Mesenchymal stem cell (in vitro differentiated cells and primary cell): Measurements from ENCODE around the gene ADGRL3.

Source experiments
- DNase-seq: peaks from one replicate; pipeline ENCODE4 v3.0.0-alpha.2; 2013
- H2AFZ ChIP-seq: one replicate; pipeline ENCODE4 v1.6.1; 2013; ENCODE audit warnings: low read depth, mild to moderate bottlenecking, control low read depth, inconsistent platforms, low read length, moderate library complexity
- H2AK5ac ChIP-seq: 2 replicates; pipeline ENCODE4 v1.6.1; 2013; ENCODE audit warnings: low read length, moderate library complexity, mild to moderate bottlenecking, inconsistent platforms; ENCODE audit not compliant: severe bottlenecking
- H2BK120ac ChIP-seq: one replicate; pipeline ENCODE4 v1.6.1; 2013; ENCODE audit warnings: low read depth, mild to moderate bottlenecking, inconsistent platforms, low read length, moderate library complexity
- H2BK12ac ChIP-seq, 2 experiments: one replicate each; pipeline ENCODE4 v1.6.1; 2013; ENCODE audit warnings: inconsistent platforms in 2 of 2, low read length in 2 of 2, mild to moderate bottlenecking in 2 of 2, moderate library complexity in 2 of 2, control low read depth in 1 of 2
- H2BK15ac ChIP-seq: one replicate; pipeline ENCODE4 v1.6.1; 2013; ENCODE audit warnings: mild to moderate bottlenecking, low read depth, inconsistent platforms; ENCODE audit not compliant: poor library complexity, severe bottlenecking
- H2BK5ac ChIP-seq: 2 replicates; pipeline ENCODE4 v1.6.1; 2013; ENCODE audit warnings: low read depth, mild to moderate bottlenecking, low read length, control low read depth, inconsistent platforms; ENCODE audit not compliant: poor library complexity, severe bottlenecking
- H3K14ac ChIP-seq, 2 experiments: one replicate each; pipeline ENCODE4 v1.6.1; 2013; ENCODE audit warnings: inconsistent platforms in 2 of 2, low read length in 2 of 2, control low read depth in 1 of 2, mild to moderate bottlenecking in 1 of 2, moderate library complexity in 1 of 2
- H3K18ac ChIP-seq, 2 experiments: one replicate each; pipeline ENCODE4 v1.6.1; 2013; ENCODE audit warnings: inconsistent platforms in 2 of 2, low read length in 2 of 2, control low read depth in 1 of 2, low read depth in 1 of 2, mild to moderate bottlenecking in 1 of 2
- H3K23ac ChIP-seq, 2 experiments: one replicate each; pipeline ENCODE4 v1.6.1; 2013; ENCODE audit warnings: inconsistent platforms in 2 of 2, low read length in 2 of 2, mild to moderate bottlenecking in 2 of 2, moderate library complexity in 2 of 2, control low read depth in 1 of 2
- H3K27ac ChIP-seq: 2 replicates; pipeline ENCODE4 v1.5.1; 2013; ENCODE audit warnings: mild to moderate bottlenecking, moderate library complexity, low read length, control low read depth, inconsistent platforms; ENCODE audit not compliant: poor library complexity, severe bottlenecking
- H3K27me3 ChIP-seq, 2 experiments: 2 replicates each; pipeline versions ENCODE4 v1.6.1 to v1.7.0; 2013; ENCODE audit warnings: low read length in 2 of 2, mild to moderate bottlenecking in 2 of 2, moderate library complexity in 2 of 2, control low read depth in 1 of 2, inconsistent platforms in 1 of 2; ENCODE audit not compliant: control insufficient read depth in 1 of 2, insufficient read depth in 1 of 2
- H3K36me3 ChIP-seq, 2 experiments: 2 replicates each; pipeline versions ENCODE4 v1.6.1 to v1.7.0; 2013; ENCODE audit warnings: low read length in 2 of 2, control low read depth in 1 of 2, inconsistent platforms in 1 of 2, low read depth in 1 of 2, mild to moderate bottlenecking in 1 of 2; ENCODE audit not compliant: insufficient read depth in 2 of 2, control insufficient read depth in 1 of 2
- H3K4ac ChIP-seq, 2 experiments: one replicate each; pipeline ENCODE4 v1.6.1; 2013; ENCODE audit warnings: inconsistent platforms in 2 of 2, low read length in 2 of 2, mild to moderate bottlenecking in 2 of 2, moderate library complexity in 2 of 2, control low read depth in 1 of 2, low read depth in 1 of 2
- H3K4me1 ChIP-seq: 2 replicates; pipeline ENCODE4 v1.6.1; 2013; ENCODE audit warnings: low read depth, low read length, control low read depth; ENCODE audit not compliant: control insufficient read depth, insufficient read depth
- H3K4me2 ChIP-seq: 2 replicates; pipeline ENCODE4 v1.6.1; 2013; ENCODE audit warnings: low read length, mild to moderate bottlenecking, inconsistent platforms; ENCODE audit not compliant: poor library complexity, severe bottlenecking
- H3K4me3 ChIP-seq, 2 experiments: 2 replicates each; pipeline versions ENCODE4 v1.5.1 to v1.7.0; 2013; ENCODE audit warnings: low read length in 2 of 2, mild to moderate bottlenecking in 2 of 2, control low read depth in 1 of 2, low read depth in 1 of 2; ENCODE audit not compliant: insufficient read depth in 1 of 2
- H3K79me1 ChIP-seq: replicated peaks from 2 replicates; pipeline ENCODE4 v1.6.1; 2013; ENCODE audit warnings: mild to moderate bottlenecking, control low read depth, low read length, inconsistent platforms; ENCODE audit not compliant: poor library complexity, severe bottlenecking
- H3K9ac ChIP-seq: 2 replicates; pipeline ENCODE4 v1.7.0; 2013; ENCODE audit warnings: mild to moderate bottlenecking, low read length, moderate library complexity
- H3K9me3 ChIP-seq: 2 replicates; pipeline ENCODE4 v1.7.0; 2013; ENCODE audit warnings: mild to moderate bottlenecking, low read length; ENCODE audit not compliant: control insufficient read depth
- H4K8ac ChIP-seq: one replicate; pipeline ENCODE4 v1.6.1; 2013; ENCODE audit warnings: inconsistent platforms, mild to moderate bottlenecking, low read length, moderate library complexity
- H4K91ac ChIP-seq: one replicate; pipeline ENCODE4 v1.6.1; 2013; ENCODE audit warnings: mild to moderate bottlenecking, low read length, inconsistent platforms
- WGBS: methylation state at CpG from one replicate; pipeline ENCODE4 v1.1.7; 2013; ENCODE audit warnings: mixed read lengths; 5-methylcytosine and 5-hydroxymethylcytosine counted together

ADGRL3 gene

DNA sequence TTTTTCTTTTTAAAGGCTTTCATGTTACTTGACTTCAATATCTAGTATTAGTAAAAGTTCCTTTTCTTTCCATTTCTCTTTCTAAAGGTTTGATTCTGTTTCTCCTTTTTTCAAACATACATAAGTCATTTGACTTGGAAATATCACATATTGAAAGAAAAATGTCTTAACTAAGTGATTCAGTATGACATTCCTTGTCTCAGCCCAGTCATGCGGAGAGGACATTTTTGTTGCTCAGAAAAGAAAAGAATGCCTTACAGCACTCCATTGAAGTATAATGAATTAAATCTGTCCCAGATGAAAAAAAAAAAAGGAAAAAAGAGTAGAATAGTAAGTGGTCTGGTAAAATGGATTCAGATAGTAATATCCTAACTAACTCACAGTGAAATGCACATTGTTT, 466.1 kb downstream of the ADGRL3 start:
- no peak overlapping the region for H2BK5ac ChIP-seq
- H3K9ac ChIP-seq = no peak overlapping the region
- no peak overlapping the region for H3K23ac ChIP-seq
- H4K8ac ChIP-seq = no peak overlapping the region
- no peak overlapping the region for H2BK120ac ChIP-seq
- no peak overlapping the region for H3K14ac ChIP-seq
- no peak overlapping the region for H3K4me3 ChIP-seq
- peaks cover 0 to 3% of the 10 kb centered on the region in 2 experiments for H3K36me3 ChIP-seq
- no peak overlapping the region for H3K18ac ChIP-seq
- H3K9me3 ChIP-seq = no peaks in the 10 kb centered on the region
- H3K4ac ChIP-seq = no peak overlapping the region
- no peak overlapping the region for H3K27ac ChIP-seq
- H3K79me1 ChIP-seq = no peaks in the 10 kb centered on the region
- H2AK5ac ChIP-seq = no peak overlapping the region
- no peak for DNase-seq
- H2BK12ac ChIP-seq = no peak overlapping the region
- H2BK15ac ChIP-seq = no peak overlapping the region
- no peak overlapping the region for H2AFZ ChIP-seq
- peaks cover 3% of the 10 kb centered on the region for H3K4me1 ChIP-seq
- no peak overlapping the region for H3K4me2 ChIP-seq
- H4K91ac ChIP-seq = no peak overlapping the region
- no CpG with 5 or more reads among the region's 1 CpG for WGBS
- no peaks in the 10 kb centered on the region for H3K27me3 ChIP-seq

GRCh38 chr4:61671599-61671998, 471.5 kb downstream of the ADGRL3 start:
- Histone ChIP-seq H3K23ac (no peak overlapping the region), H2BK12ac (no peak overlapping the region), H4K91ac (no peak overlapping the region), H2BK120ac (no peak overlapping the region), H3K36me3 (no peaks in the 10 kb centered on the region), H3K4me3 (no peak overlapping the region), H2BK5ac (no peak overlapping the region), H2AFZ (no peak overlapping the region), H2BK15ac (no peak overlapping the region), H3K9ac (no peak overlapping the region), H3K27me3 (no peaks in the 10 kb centered on the region), H4K8ac (no peak overlapping the region), H3K14ac (no peak overlapping the region), H3K4me1 (no peaks in the 10 kb centered on the region), H3K18ac (no peak overlapping the region), H3K9me3 (no peaks in the 10 kb centered on the region), H3K4me2 (no peak overlapping the region), H2AK5ac (no peak overlapping the region), H3K79me1 (no peaks in the 10 kb centered on the region), H3K4ac (no peak overlapping the region), H3K27ac (no peak overlapping the region)
- WGBS = 80% methylated on average over 1 of the region's 1 CpG
- no peak for DNase-seq

GRCh38 chr4:61675464-61675863, 475.3 kb downstream of the ADGRL3 start:
- Histone ChIP-seq H4K8ac (no peak overlapping the region), H3K79me1 (no peaks in the 10 kb centered on the region), H2BK5ac (no peak overlapping the region), H4K91ac (no peak overlapping the region), H2BK120ac (no peak overlapping the region), H2BK12ac (no peak overlapping the region), H2AFZ (no peak overlapping the region), H3K27ac (no peak overlapping the region), H3K4me3 (no peak overlapping the region), H3K9ac (no peak overlapping the region), H3K36me3 (no peaks in the 10 kb centered on the region), H3K14ac (no peak overlapping the region), H3K4me1 (no peaks in the 10 kb centered on the region), H3K9me3 (no peaks in the 10 kb centered on the region), H3K23ac (no peak overlapping the region), H3K4ac (no peak overlapping the region), H3K18ac (no peak overlapping the region), H2AK5ac (no peak overlapping the region), H3K4me2 (no peak overlapping the region), H3K27me3 (no peaks in the 10 kb centered on the region), H2BK15ac (no peak overlapping the region)
- 94% methylated on average over 1 of the region's 2 CpGs for WGBS
- DNase-seq = no peak

DNA sequence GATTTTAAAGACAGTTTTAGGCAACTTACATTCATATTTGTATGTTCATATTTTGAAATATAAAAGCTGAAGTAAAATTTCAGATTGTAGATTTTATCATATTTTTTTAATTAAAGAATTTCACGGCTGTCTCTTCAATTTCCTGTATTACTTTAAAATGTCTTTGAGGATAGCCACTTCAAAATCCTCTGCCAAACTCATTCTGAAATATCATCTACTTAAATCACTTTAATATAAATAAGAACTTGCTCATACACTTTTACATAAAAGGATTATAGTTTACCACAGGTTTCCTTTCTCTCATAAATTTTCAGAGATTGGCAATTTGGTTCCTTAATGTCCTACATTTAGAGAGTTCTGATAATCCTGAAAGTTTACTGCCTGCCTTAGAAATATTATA, 478.2 kb downstream of the ADGRL3 start:
- no peaks in the 10 kb centered on the region for H3K4me1 ChIP-seq
- no peak overlapping the region for H3K9ac ChIP-seq
- no peak overlapping the region for H2BK120ac ChIP-seq
- no peak for DNase-seq
- no peaks in the 10 kb centered on the region for H3K9me3 ChIP-seq
- H2BK12ac ChIP-seq = no peak overlapping the region
- H3K79me1 ChIP-seq = no peaks in the 10 kb centered on the region
- no peak overlapping the region for H2BK5ac ChIP-seq
- H3K27ac ChIP-seq = no peak overlapping the region
- WGBS = 100% methylated on average over 1 of the region's 1 CpG
- no peak overlapping the region for H3K4me3 ChIP-seq
- H4K91ac ChIP-seq = no peak overlapping the region
- H2AFZ ChIP-seq = no peak overlapping the region
- H3K23ac ChIP-seq = no peak overlapping the region
- H4K8ac ChIP-seq = no peak overlapping the region
- H3K4ac ChIP-seq = no peak overlapping the region
- H3K18ac ChIP-seq = no peak overlapping the region
- no peak overlapping the region for H3K14ac ChIP-seq
- no peak overlapping the region for H2BK15ac ChIP-seq
- no peaks in the 10 kb centered on the region for H3K36me3 ChIP-seq
- H2AK5ac ChIP-seq = no peak overlapping the region
- H3K27me3 ChIP-seq = no peaks in the 10 kb centered on the region
- no peak overlapping the region for H3K4me2 ChIP-seq
